Uterus (tissue), 4 donors: ENCODE data around the gene PHF12. TPM values are rescaled to one million over a fixed set of nuclear protein-coding genes. Genes with fewer than 3 reads are reported as not detected.
"Not testable (repeated sequence)": the region's sequence is repeated elsewhere in the genome, so short reads cannot be mapped to it uniquely, and the experiment has no call there.

Source experiments
- DNase-seq, 2 donors: peaks; one replicate each; pipeline ENCODE4 v3.0.0-alpha.2; 2019 to 2020
- H3K27ac ChIP-seq, 2 donors: fragments of 200-600 bp; sonication (generic); 1 replicate in 1 of 2; 2 replicates in 1 of 2; pipeline ENCODE4 v1.5.1; 2016 to 2018
- H3K27me3 ChIP-seq, 2 donors: fragments of 200-600 bp; sonication (generic); one replicate each; pipeline ENCODE4 v1.5.1; 2018 to 2019; ENCODE audit warnings: control low read depth in 1 of 2
- H3K36me3 ChIP-seq, 2 donors: fragments of 200-600 bp; sonication (generic); one replicate each; pipeline ENCODE4 v1.5.1; 2019; ENCODE audit warnings: control low read depth in 1 of 2
- H3K4me1 ChIP-seq, 2 donors: fragments of 200-600 bp; sonication (generic); one replicate each; pipeline ENCODE4 v1.5.1; 2018 to 2019; ENCODE audit warnings: control low read depth in 1 of 2
- H3K4me3 ChIP-seq, 2 donors: fragments of 200-600 bp; sonication (generic); 1 replicate in 1 of 2; 2 replicates in 1 of 2; pipeline ENCODE4 v1.5.1; 2018 to 2019; ENCODE audit warnings: mild to moderate bottlenecking in 1 of 2
- H3K9me3 ChIP-seq, 2 donors: fragments of 200-600 bp; sonication (generic); one replicate each; pipeline ENCODE4 v1.5.1; 2019; ENCODE audit warnings: control low read depth in 1 of 2
- POLR2A ChIP-seq, 2 donors: fragments of 450-650 bp; IDR thresholded peaks; one replicate each; pipeline ENCODE4 v1.6.1; 2016; ENCODE audit warnings: antibody characterized with exemption in 2 of 2, mild to moderate bottlenecking in 1 of 2, moderate library complexity in 1 of 2
- intact Hi-C: fragments of 100-400 bp; cut with DNase I; formaldehyde crosslinking; loops from one replicate; pipeline ENCODE4 v1.15.1; 2023; ENCODE audit warnings: low total_unique reads
- total RNA-seq, 4 donors: library from RNA; depleted of rRNA in 3 of 4; stranded (reverse); fragments of >200 nt in 3 of 4; gene quantifications; one replicate each; pipeline versions ENCODE4 v1.1.0 to v1.2.4, GENCODE V29; 2014 to 2023
- TF ChIP-seq, protein P1 (sequence below), 4 experiments: fragments of 200-600 bp in 2 of 4; fragments of 450-650 bp in 2 of 4; sonication (generic) in 2 of 4; IDR thresholded peaks; one replicate each; pipeline ENCODE4 v1.5.1; 2016 to 2019; ENCODE audit warnings: antibody characterized with exemption in 4 of 4, mild to moderate bottlenecking in 2 of 4, moderate library complexity in 1 of 4
- donor health status: DM: yes; HTN: yes; CAD: no.

Gene PHF12
- total RNA-seq, 4 donors from 2014 or later, result 22.1 to 78.4 (median 55.2) TPM

DNA sequence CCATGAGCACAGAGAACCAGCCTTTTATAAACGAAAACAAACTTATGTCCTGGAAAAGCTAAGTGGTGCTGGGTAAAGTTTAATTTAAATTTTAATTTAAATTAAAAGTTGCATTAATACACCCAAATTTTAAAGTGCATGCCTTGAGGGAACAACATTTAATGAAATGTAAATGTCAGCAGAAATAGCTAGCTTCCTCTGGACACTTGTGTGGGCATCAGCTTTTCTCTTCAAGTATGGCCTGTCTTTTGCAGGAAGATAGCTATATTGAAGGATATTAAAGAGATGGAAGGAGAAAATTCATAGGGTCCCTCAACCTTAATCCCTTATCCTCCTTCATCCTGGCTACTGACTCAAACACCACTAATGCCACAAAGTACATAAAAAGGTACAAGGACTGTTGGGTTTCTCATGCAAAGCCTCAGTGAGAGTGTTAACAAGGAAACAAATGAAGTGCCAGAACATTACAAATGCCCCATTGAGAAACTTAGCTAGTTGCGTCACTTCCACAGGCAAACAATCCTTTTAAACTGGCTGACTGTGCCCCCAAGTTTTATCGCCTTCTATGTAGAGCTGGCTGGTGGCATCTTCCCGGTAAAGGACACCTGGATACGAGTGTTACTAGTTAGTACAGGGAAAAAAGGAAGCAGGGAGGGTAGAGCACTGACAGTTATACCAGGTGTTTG, 14.1 kb downstream of the PHF12 start:
- Histone ChIP-seq H3K27ac (no peak overlapping the region), H3K27me3 (no peaks in the 10 kb centered on the region), H3K36me3 (no peaks in the 10 kb centered on the region), H3K4me1 (peaks cover 5 to 8% of the 10 kb centered on the region in 2 donors), H3K9me3 (no peaks in the 10 kb centered on the region), H3K4me3 (no peak overlapping the region)
- no peak for TF ChIP-seq POLR2A (IDR thresholded peaks at IDR 0.05)
- TF ChIP-seq, protein P1, sequence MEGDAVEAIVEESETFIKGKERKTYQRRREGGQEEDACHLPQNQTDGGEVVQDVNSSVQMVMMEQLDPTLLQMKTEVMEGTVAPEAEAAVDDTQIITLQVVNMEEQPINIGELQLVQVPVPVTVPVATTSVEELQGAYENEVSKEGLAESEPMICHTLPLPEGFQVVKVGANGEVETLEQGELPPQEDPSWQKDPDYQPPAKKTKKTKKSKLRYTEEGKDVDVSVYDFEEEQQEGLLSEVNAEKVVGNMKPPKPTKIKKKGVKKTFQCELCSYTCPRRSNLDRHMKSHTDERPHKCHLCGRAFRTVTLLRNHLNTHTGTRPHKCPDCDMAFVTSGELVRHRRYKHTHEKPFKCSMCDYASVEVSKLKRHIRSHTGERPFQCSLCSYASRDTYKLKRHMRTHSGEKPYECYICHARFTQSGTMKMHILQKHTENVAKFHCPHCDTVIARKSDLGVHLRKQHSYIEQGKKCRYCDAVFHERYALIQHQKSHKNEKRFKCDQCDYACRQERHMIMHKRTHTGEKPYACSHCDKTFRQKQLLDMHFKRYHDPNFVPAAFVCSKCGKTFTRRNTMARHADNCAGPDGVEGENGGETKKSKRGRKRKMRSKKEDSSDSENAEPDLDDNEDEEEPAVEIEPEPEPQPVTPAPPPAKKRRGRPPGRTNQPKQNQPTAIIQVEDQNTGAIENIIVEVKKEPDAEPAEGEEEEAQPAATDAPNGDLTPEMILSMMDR (IDR thresholded peaks at IDR 0.05), result no peak
- DNase-seq, result no peak
- intact Hi-C loops, result no loop called here

DNA sequence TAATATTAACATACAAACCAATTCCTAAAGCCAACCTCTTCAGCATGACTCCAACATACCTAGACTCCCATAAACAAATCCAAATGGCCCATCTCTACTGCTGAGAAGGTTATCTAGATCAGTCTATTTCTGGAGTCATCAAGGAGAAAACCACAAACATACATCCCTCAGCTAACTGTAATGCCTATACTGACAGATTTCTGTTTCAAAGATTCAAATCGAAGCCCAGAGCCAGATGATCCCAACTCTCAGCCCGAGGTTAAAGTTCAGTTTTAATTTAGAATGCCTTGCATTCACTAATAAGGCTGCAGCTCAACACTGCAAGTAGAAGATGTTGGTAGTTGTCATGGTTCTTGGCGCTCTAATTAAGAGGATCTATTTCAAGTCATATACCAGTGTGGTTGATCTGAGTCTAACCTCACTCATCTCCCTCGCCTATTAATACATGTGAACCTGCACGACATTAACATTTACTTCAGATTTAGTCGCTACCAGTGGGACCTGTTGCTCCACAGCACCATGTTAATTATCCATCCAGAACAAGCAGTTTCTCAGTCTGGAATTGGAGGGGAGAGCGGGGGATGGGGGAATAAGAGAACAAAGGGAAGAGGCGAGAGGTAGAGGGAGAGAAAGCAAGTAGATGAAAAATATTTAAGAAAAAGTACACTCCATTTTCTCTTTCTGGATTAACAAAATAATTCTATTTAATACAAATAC, 15.4 kb downstream of the PHF12 start:
- no peak for DNase-seq
- Histone ChIP-seq H3K9me3 (no peaks in the 10 kb centered on the region), H3K27ac (no peak overlapping the region), H3K4me3 (no peak overlapping the region), H3K27me3 (no peaks in the 10 kb centered on the region), H3K36me3 (no peaks in the 10 kb centered on the region), H3K4me1 (peaks cover 3 to 6% of the 10 kb centered on the region in 2 donors)
- TF ChIP-seq, protein P1 (IDR thresholded peaks at IDR 0.05), result no peak
- TF ChIP-seq POLR2A (IDR thresholded peaks at IDR 0.05), result no peak
- intact Hi-C loops, result no loop called here

DNA sequence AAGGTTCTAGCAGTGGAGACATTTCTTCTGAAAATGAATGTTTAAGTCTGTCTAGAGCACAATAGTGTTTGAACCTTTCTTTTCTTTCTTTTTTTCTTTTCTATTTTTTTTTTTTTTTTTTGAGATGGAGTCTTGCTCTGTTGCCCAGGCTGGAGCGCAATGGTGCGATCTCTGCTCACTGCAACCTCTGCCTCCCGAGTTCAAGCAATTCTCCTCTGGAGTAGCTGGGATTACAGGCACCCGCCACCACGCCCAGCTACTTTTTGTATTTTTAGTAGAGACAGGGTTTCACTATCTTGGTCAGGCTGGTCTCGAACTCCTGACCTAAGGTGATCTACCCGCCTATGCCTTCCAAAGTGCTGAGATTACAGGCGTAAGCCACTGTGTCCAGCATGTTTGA, 16.8 kb downstream of the PHF12 start:
- H3K36me3 ChIP-seq, H3K27me3 ChIP-seq, H3K4me3 ChIP-seq, H3K4me1 ChIP-seq, intact Hi-C loops, H3K9me3 ChIP-seq, DNase-seq, H3K27ac ChIP-seq: not testable (repeated sequence)

DNA sequence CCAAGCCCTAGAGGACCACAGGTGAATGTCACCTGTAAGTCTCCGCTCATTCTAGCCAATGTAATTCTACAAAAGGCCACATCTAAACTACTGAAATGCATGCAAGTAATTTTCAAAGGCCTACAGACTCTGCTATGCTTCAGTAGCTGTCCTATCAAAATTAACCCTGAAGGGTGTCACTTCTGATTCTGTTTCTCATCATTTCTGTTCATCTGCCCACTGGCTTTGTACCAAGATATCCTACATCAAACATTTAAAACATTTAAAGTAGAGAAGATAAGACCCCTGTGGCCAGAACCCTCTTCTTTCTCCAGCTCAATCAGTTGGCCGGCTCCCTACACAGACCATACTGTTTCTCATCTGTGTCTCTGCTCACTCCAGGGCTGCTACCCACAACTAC, 21.5 kb downstream of the PHF12 start:
- H3K27ac ChIP-seq, result no peak overlapping the region
- H3K4me1 ChIP-seq, result no peaks in the 10 kb centered on the region
- no peaks in the 10 kb centered on the region for H3K9me3 ChIP-seq
- TF ChIP-seq POLR2A (IDR thresholded peaks at IDR 0.05), result no peak
- TF ChIP-seq, protein P1 (IDR thresholded peaks at IDR 0.05), result no peak
- H3K36me3 ChIP-seq, result no peaks in the 10 kb centered on the region
- DNase-seq, result no peak
- no peak overlapping the region for H3K4me3 ChIP-seq
- intact Hi-C loops, result no loop called here
- H3K27me3 ChIP-seq, result no peaks in the 10 kb centered on the region

DNA sequence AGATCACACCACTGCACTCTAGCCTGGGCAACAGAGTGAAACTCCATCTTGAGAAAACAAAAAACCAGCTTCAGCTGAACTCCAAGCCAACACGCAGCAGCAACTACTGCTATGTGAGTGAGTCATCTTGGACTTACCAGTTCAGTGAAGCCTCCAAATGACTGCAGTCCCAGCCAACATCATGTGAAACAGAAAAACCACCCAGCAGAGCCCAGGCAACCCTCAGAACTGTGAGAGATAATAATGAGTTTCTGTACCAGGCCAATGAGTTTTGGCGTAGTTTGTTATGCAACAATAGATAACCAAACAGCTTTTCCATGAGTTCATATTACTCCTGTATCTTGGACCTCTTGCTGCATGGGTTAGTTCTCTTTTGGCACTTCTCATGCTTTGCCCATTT, 23.3 kb downstream of the PHF12 start:
- Histone ChIP-seq H3K36me3 (no peaks in the 10 kb centered on the region), H3K4me1 (no peaks in the 10 kb centered on the region), H3K27ac (no peak overlapping the region), H3K27me3 (no peaks in the 10 kb centered on the region), H3K4me3 (no peak overlapping the region), H3K9me3 (no peaks in the 10 kb centered on the region)
- TF ChIP-seq POLR2A (IDR thresholded peaks at IDR 0.05), result no peak
- TF ChIP-seq, protein P1 (IDR thresholded peaks at IDR 0.05), result no peak
- DNase-seq, result no peak
- intact Hi-C loops, result no loop called here
